ENCODE results near the gene BHMT2.

The BHMT2 gene

DNA sequence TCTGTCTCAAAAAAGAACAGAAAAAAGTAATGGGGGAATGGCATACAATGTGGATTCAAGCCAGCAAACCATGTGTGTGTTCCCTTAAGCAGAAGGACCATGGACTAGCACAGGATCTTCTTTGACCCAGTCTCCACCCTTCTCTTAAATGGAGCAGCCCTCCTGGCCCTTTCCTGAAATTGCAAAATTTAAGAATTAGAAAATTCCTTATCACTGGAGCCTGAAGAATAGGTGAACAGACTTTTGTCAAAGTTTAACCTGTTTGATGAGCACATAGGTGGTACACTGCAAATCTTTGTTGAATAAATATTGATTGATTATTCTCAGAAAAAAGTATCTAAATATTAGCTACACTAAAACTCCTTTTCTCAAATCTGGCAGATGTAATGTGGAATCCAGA is 12.7 kb upstream of the BHMT2 start:
- no peak for DNase-seq (ENCODE audit: low read depth in 2 of 2)
- H3K4me3 ChIP-seq (replicated peaks in 1 of 2; ENCODE audit: low read depth in 2 of 2, low read length in 2 of 2), result no peak overlapping the region
- TF ChIP-seq, protein P1, sequence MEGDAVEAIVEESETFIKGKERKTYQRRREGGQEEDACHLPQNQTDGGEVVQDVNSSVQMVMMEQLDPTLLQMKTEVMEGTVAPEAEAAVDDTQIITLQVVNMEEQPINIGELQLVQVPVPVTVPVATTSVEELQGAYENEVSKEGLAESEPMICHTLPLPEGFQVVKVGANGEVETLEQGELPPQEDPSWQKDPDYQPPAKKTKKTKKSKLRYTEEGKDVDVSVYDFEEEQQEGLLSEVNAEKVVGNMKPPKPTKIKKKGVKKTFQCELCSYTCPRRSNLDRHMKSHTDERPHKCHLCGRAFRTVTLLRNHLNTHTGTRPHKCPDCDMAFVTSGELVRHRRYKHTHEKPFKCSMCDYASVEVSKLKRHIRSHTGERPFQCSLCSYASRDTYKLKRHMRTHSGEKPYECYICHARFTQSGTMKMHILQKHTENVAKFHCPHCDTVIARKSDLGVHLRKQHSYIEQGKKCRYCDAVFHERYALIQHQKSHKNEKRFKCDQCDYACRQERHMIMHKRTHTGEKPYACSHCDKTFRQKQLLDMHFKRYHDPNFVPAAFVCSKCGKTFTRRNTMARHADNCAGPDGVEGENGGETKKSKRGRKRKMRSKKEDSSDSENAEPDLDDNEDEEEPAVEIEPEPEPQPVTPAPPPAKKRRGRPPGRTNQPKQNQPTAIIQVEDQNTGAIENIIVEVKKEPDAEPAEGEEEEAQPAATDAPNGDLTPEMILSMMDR (IDR thresholded peaks at IDR 0.05; ENCODE audit: low read depth, low read length), result no peak

DNA sequence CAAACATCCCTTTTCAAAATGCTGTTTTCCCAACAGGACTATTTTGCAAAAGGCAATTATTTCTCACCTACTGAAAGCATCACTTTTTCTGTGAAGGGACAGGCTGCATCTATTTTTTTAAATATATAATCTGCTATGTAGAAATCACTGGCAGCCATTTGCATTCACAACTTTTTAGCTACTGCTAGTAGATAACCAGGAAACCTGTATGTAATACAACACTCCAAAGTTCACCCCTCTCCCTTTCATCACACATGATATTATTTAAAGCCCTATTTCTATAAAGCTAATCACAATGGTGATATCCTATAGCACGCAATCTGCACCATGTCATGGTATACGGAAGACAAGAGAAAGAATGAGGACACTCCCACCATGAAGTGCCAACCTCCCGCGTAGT is 9.9 kb upstream of the BHMT2 start:
- TF ChIP-seq, protein P1 (IDR thresholded peaks at IDR 0.05; ENCODE audit: low read depth, low read length), result no peak
- H3K4me3 ChIP-seq (replicated peaks in 1 of 2; ENCODE audit: low read depth in 2 of 2, low read length in 2 of 2), result no peak overlapping the region
- DNase-seq (ENCODE audit: low read depth in 2 of 2), result no peak

DNA sequence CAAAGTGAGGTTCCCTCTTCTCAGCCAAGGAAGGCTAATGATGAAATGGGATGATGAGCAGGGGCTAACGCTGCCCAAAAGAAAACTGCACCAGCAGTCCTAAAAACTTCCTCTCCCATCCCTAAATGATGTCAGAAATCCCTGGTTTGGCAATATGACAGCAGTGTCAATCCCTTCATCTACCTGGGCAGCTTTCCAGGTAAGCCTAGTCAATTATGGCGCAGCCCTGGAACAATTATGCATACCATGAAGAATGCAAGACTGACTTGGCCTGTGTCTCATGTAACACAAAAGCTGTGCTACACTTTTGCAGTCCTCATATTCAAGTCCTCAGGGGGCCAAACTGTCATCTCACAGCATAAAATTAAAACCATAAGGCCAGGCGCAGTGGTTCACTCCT is 7.1 kb upstream of the BHMT2 start:
- TF ChIP-seq, protein P1 (IDR thresholded peaks at IDR 0.05; ENCODE audit: low read depth, low read length), result no peak
- DNase-seq (ENCODE audit: low read depth in 2 of 2), result no peak
- no peak overlapping the region for H3K4me3 ChIP-seq (replicated peaks in 1 of 2; ENCODE audit: low read depth in 2 of 2, low read length in 2 of 2)

DNA sequence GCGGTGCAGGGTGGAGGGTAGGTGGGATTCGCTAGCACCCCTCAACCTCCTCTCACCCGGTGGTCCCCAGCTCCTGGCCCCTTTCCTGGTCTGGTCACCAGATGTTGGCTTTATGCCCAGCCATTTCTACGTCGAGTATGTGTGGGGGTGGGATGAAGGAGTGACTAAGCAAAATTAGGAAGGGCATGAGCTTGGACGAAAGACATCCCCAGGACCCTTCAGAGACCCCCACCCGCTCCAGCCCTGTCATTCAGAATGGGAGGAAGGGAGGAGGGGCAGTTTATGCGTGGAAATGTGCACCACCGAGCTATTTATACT is 742 bp downstream of the BHMT2 start:
- H3K4me3 ChIP-seq (replicated peaks in 1 of 2; ENCODE audit: low read depth in 2 of 2, low read length in 2 of 2), result no peak overlapping the region
- TF ChIP-seq, protein P1 (IDR thresholded peaks at IDR 0.05; ENCODE audit: low read depth, low read length), result no peak
- DNase-seq (ENCODE audit: low read depth in 2 of 2), result peak in 1 of 2 donors; percentile 33

- DNase-seq (ENCODE audit: low read depth in 2 of 2), result peak; percentile 4 to 60
- TF ChIP-seq, protein P1 (IDR thresholded peaks at IDR 0.05; ENCODE audit: low read depth, low read length), result no peak
- H3K4me3 ChIP-seq (replicated peaks in 1 of 2; ENCODE audit: low read depth in 2 of 2, low read length in 2 of 2), result no peak overlapping the region
These were observed 5.1 kb downstream of the BHMT2 start for GRCh38 chr5:79074641-79075040.

GRCh38 chr5:79075646-79076426 is 6.3 kb downstream of the BHMT2 start:
- DNase-seq (ENCODE audit: low read depth in 2 of 2), result no peak
- TF ChIP-seq, protein P1 (IDR thresholded peaks at IDR 0.05; ENCODE audit: low read depth, low read length), result no peak
- no peak overlapping the region for H3K4me3 ChIP-seq (replicated peaks in 1 of 2; ENCODE audit: low read depth in 2 of 2, low read length in 2 of 2)

DNA sequence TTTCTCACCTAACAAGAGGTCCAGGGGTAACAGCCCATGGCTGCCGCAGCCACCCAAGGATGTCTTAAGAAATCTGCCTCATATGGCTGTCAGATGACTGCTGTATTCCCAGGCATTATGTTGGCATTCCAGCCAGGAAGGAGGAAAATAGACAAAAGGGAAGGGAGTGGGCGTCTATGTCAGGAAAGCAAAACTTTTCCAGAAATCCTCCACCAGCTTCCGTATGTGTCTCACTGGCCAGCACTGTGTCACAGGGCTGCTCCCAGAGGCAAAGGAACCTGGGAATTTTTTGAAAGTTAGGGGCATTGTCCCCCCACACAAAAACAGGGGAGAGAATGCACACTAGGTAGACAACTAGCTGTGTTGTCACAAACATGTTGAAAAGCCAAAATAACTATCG is 7.3 kb downstream of the BHMT2 start:
- TF ChIP-seq, protein P1 (IDR thresholded peaks at IDR 0.05; ENCODE audit: low read depth, low read length), result no peak
- no peak overlapping the region for H3K4me3 ChIP-seq (replicated peaks in 1 of 2; ENCODE audit: low read depth in 2 of 2, low read length in 2 of 2)
- DNase-seq (ENCODE audit: low read depth in 2 of 2), result no peak

Data from cardiac fibroblast (primary cell).